Regular cardiac myocyte (primary cell): ENCODE results near the gene MTUS2. TPM values are rescaled to one million over a fixed set of nuclear protein-coding genes. Genes with fewer than 3 reads are reported as not detected.

Source experiments
- total RNA-seq: library from RNA; depleted of rRNA; stranded (reverse); fragments of >200 nt; gene quantifications from 2 replicates; pipeline ENCODE4 v1.2.3, GENCODE V29; 2014

MTUS2 gene
- total RNA-seq: 0.19 and 0.28 TPM in 2 replicates

DNA sequence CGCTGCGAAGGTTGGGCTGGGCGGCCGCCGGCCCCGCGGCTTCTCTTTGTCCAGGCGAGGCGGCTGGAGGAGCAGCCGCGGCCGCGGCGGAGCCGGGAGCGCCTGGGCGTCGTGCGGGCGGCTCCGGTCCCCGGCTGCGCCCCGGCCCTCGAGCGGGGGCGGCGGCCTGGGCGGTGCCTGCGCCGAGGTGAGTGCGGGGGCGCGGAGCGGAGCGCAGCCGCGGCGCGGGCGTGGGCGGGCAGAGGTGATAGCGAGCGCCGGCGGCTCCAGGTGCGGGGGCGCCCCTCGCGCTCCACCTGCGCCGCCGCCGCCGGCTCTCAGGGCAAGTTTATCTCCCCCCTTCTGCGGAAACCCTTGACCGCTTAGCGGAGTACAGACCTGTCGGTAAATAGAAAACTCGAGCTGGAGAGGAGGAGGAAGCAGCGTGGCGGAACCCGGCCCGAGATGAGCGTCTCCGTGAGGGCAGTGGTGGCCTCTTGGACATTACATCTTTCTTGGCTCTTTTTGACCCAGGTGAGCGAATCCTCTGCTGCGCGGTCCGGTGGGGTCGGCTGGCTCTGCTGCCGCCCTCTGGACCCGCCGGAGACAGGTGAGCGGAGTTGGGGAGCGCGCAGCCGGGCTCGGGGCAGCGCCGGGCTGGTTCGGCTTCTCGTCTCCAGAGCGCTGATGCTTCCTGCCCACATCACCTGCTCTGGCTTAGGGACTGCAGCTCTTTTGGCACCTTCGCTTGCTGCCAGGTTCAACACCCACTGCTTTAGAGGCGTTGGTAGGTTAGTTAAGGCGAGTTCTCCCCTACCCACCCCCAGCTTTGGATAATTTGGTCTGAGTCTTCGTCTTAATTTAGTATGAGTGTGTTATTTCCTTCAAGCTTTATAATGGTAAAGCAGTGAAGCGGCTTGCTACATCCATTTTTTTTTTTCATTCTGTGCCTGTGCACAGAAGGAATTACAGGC, at the start of gene MTUS2:
TSS of gene MTUS2 (plus strand) at position 241 of the 953 bp plus-strand sequence.

Other genes with a start within 250 kb of the MTUS2 start
- gene POMP, start 161.2 kb upstream of the MTUS2 start, total RNA-seq: 140 and 199 TPM in 2 replicates
- 2.1 and 11.0 TPM in 2 replicates for gene SLC46A3, start 101.4 kb upstream of the MTUS2 start, total RNA-seq